Panc1 (cell line): ENCODE data around the gene RICTOR.

Experiments used
- CTCF ChIP-seq: fragments of 450-650 bp; IDR thresholded peaks from 2 replicates; pipeline ENCODE4 v1.5.1; 2017; ENCODE audit warnings: mild to moderate bottlenecking
- POLR2AphosphoS5 ChIP-seq: IDR thresholded peaks from 2 replicates; pipeline ENCODE4 v1.6.1; 2012; ENCODE audit warnings: mild to moderate bottlenecking, low read depth, low read length, moderate library complexity

- TF ChIP-seq CTCF, result no peak
- no peak for TF ChIP-seq POLR2AphosphoS5
These were observed 75.2 kb downstream of the RICTOR start for GRCh38 chr5:38999037-38999436.
